HG02852 (cell line): ENCODE results near the gene ARID5B.

Source experiments
- ATAC-seq: cut with Tn5 transposase; IDR thresholded peaks from one replicate; pipeline ENCODE4 v1.9.1; 2021; ENCODE audit warnings: mild to moderate bottlenecking, moderate library complexity; ENCODE audit not compliant: unreplicated experiment

The ARID5B gene

GRCh38 chr10:62068464-62068863 lies 167.0 kb downstream of the ARID5B start:
- no peak for ATAC-seq

GRCh38 chr10:62069452-62070178 lies 168.1 kb downstream of the ARID5B start:
- no peak for ATAC-seq

- ATAC-seq = no peak
Measured at GRCh38 chr10:62071846-62072281, 170.4 kb downstream of the ARID5B start.

- ATAC-seq = no peak
Measured at GRCh38 chr10:62072901-62073300, 171.4 kb downstream of the ARID5B start.

- ATAC-seq = no peak
Measured at GRCh38 chr10:62073429-62073828, 171.9 kb downstream of the ARID5B start.

GRCh38 chr10:62075414-62075813 lies 173.9 kb downstream of the ARID5B start:
- no peak for ATAC-seq

GRCh38 chr10:62075912-62076311 lies 174.4 kb downstream of the ARID5B start:
- no peak for ATAC-seq

GRCh38 chr10:62076891-62077290 lies 175.4 kb downstream of the ARID5B start:
- ATAC-seq = no peak

- no peak for ATAC-seq
Measured at GRCh38 chr10:62077330-62078015, 176.0 kb downstream of the ARID5B start.

GRCh38 chr10:62079885-62080559 lies 178.5 kb downstream of the ARID5B start:
- ATAC-seq = peak; percentile 73

- ATAC-seq = no peak
Measured at GRCh38 chr10:62080905-62081304, 179.4 kb downstream of the ARID5B start.

- no peak for ATAC-seq
Measured at GRCh38 chr10:62081341-62082270, 180.1 kb downstream of the ARID5B start.

- ATAC-seq = no peak
Measured at GRCh38 chr10:62082271-62082656, 180.8 kb downstream of the ARID5B start.

GRCh38 chr10:62082729-62083411 lies 181.4 kb downstream of the ARID5B start:
- peak; percentile 38 for ATAC-seq

- ATAC-seq = peak; percentile 3
Measured at GRCh38 chr10:62083412-62084267, 182.1 kb downstream of the ARID5B start.

- ATAC-seq = no peak
Measured at GRCh38 chr10:62084451-62084850, 183.0 kb downstream of the ARID5B start.

- no peak for ATAC-seq
Measured at GRCh38 chr10:62085404-62085803, 183.9 kb downstream of the ARID5B start.

- no peak for ATAC-seq
Measured at GRCh38 chr10:62085821-62086220, 184.3 kb downstream of the ARID5B start.

GRCh38 chr10:62087329-62087728 lies 185.8 kb downstream of the ARID5B start:
- ATAC-seq = no peak
